Hepatocyte (in vitro differentiated cells): Measurements from ENCODE around the gene LPAR2. TPM values are rescaled to one million over a fixed set of nuclear protein-coding genes. Genes with fewer than 3 reads are reported as not detected.
A peak's percentile ranks its signal among the peaks of the same experiment; 100 is the strongest.

Experiments used
- DNase-seq: peaks from one replicate; pipeline ENCODE4 v3.0.0-alpha.2; 2016; ENCODE audit warnings: low spot score
- H2AFZ ChIP-seq: fragments of 200-600 bp; sonication (generic); 2 replicates; pipeline ENCODE4 v1.6.0; 2016; ENCODE audit warnings: antibody characterized with exemption, mild to moderate bottlenecking
- H3K27ac ChIP-seq: fragments of 200-600 bp; sonication (generic); 2 replicates; pipeline ENCODE4 v1.5.1; 2016; ENCODE audit warnings: mild to moderate bottlenecking
- H3K27me3 ChIP-seq: fragments of 200-600 bp; sonication (generic); 2 replicates; pipeline ENCODE4 v1.6.1; 2016
- H3K36me3 ChIP-seq: fragments of 200-600 bp; sonication (generic); replicated peaks from 2 replicates; pipeline ENCODE4 v1.5.1; 2016; ENCODE audit warnings: low read depth; ENCODE audit not compliant: insufficient read depth
- H3K4me1 ChIP-seq: fragments of 200-600 bp; sonication (generic); 2 replicates; pipeline ENCODE4 v1.5.1; 2016; ENCODE audit warnings: mild to moderate bottlenecking, moderate library complexity; ENCODE audit not compliant: insufficient read depth
- H3K4me2 ChIP-seq: fragments of 200-600 bp; sonication (generic); 2 replicates; pipeline ENCODE4 v1.6.0; 2016
- H3K4me3 ChIP-seq: fragments of 200-600 bp; sonication (generic); 2 replicates; pipeline ENCODE4 v1.5.1; 2016; ENCODE audit warnings: mild to moderate bottlenecking
- H3K79me2 ChIP-seq: fragments of 200-600 bp; sonication (generic); 2 replicates; pipeline ENCODE4 v1.6.0; 2017; ENCODE audit warnings: mild to moderate bottlenecking
- H3K9me2 ChIP-seq: fragments of 200-600 bp; sonication (generic); replicated peaks from 2 replicates; pipeline ENCODE4 v1.6.0; 2017; ENCODE audit warnings: mild to moderate bottlenecking; ENCODE audit not compliant: insufficient read depth
- H3K9me3 ChIP-seq: fragments of 200-600 bp; sonication (generic); 2 replicates; pipeline ENCODE4 v1.5.1; 2016; ENCODE audit warnings: low read depth, mild to moderate bottlenecking
- H4K20me1 ChIP-seq: fragments of 200-600 bp; sonication (generic); 2 replicates; pipeline ENCODE4 v1.6.0; 2016; ENCODE audit warnings: mild to moderate bottlenecking; ENCODE audit not compliant: insufficient read depth, poor library complexity, severe bottlenecking
- EZH2 ChIP-seq: fragments of 200-600 bp; sonication (generic); IDR thresholded peaks from 2 replicates; pipeline ENCODE4 v1.6.1; 2016; ENCODE audit warnings: antibody characterized with exemption, mild to moderate bottlenecking, borderline replicate concordance
- EZH2phosphoT487 ChIP-seq: fragments of 200-600 bp; sonication (generic); IDR thresholded peaks from one replicate; pipeline ENCODE4 v1.6.1; 2018; ENCODE audit warnings: antibody characterized with exemption, mild to moderate bottlenecking, low read depth, moderate library complexity; ENCODE audit not compliant: unreplicated experiment, severe bottlenecking
- WGBS: methylation state at CpG from one replicate; pipeline ENCODE4 v1.1.6; 2016; ENCODE audit warnings: low lambda C conversion rate; ENCODE audit errors: missing lambda C conversion rate; 5-methylcytosine and 5-hydroxymethylcytosine counted together
- polyA plus RNA-seq: library from polyadenylated mRNA; unstranded; fragments of >200 nt; fragmentation: Nextera tagmentation; extraction: Ambion mirVana; gene quantifications from 2 replicates; pipeline ENCODE4 v1.2.1, GENCODE V29; 2016
- total RNA-seq: library from RNA; depleted of rRNA; stranded (reverse); fragments of >200 nt; gene quantifications from 2 replicates; pipeline ENCODE4 v1.2.3, GENCODE V29; 2014
- TF ChIP-seq, protein P1 (sequence below): fragments of 200-600 bp; sonication (generic); IDR thresholded peaks from 2 replicates; pipeline ENCODE4 v1.5.1; 2016; ENCODE audit warnings: antibody characterized with exemption, mild to moderate bottlenecking; ENCODE audit not compliant: poor library complexity

The LPAR2 gene
- total and polyA plus RNA-seq, 2 experiments from 2014 or later: 20.1 to 33.1 TPM

DNA sequence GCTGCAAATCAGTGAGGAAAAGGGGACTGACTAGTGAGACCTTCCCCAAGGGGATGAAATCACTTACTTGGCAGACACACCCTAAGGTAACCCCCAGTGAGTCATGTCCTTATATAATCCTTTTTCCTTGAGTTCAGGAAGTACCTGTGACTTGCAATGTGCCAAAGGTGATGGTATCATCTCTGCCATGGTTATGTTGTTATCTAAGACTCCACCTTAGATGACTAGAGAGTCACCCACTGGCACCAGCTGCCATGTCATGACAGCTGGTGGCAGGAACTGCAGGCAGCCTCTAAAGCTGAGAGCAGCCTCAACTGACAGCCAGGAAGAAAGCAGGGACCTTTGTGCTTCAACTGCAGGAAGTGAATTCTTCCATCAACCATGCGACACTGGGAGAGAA is 22.0 kb downstream of the LPAR2 start:
- Histone ChIP-seq H3K79me2 (no peaks in the 10 kb centered on the region), H3K9me2 (no peaks in the 10 kb centered on the region), H2AFZ (no peak overlapping the region), H3K27me3 (no peaks in the 10 kb centered on the region), H3K4me1 (no peaks in the 10 kb centered on the region), H3K4me2 (no peak overlapping the region), H4K20me1 (no peaks in the 10 kb centered on the region), H3K36me3 (no peaks in the 10 kb centered on the region), H3K9me3 (no peaks in the 10 kb centered on the region), H3K4me3 (no peak overlapping the region), H3K27ac (peak overlapping the region; percentile 67)
- no peak for TF ChIP-seq EZH2phosphoT487
- TF ChIP-seq EZH2: no peak
- TF ChIP-seq, protein P1, sequence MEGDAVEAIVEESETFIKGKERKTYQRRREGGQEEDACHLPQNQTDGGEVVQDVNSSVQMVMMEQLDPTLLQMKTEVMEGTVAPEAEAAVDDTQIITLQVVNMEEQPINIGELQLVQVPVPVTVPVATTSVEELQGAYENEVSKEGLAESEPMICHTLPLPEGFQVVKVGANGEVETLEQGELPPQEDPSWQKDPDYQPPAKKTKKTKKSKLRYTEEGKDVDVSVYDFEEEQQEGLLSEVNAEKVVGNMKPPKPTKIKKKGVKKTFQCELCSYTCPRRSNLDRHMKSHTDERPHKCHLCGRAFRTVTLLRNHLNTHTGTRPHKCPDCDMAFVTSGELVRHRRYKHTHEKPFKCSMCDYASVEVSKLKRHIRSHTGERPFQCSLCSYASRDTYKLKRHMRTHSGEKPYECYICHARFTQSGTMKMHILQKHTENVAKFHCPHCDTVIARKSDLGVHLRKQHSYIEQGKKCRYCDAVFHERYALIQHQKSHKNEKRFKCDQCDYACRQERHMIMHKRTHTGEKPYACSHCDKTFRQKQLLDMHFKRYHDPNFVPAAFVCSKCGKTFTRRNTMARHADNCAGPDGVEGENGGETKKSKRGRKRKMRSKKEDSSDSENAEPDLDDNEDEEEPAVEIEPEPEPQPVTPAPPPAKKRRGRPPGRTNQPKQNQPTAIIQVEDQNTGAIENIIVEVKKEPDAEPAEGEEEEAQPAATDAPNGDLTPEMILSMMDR: no peak
- DNase-seq: peak; percentile 63
- WGBS: 85% methylated on average over 1 of the region's 1 CpG

DNA sequence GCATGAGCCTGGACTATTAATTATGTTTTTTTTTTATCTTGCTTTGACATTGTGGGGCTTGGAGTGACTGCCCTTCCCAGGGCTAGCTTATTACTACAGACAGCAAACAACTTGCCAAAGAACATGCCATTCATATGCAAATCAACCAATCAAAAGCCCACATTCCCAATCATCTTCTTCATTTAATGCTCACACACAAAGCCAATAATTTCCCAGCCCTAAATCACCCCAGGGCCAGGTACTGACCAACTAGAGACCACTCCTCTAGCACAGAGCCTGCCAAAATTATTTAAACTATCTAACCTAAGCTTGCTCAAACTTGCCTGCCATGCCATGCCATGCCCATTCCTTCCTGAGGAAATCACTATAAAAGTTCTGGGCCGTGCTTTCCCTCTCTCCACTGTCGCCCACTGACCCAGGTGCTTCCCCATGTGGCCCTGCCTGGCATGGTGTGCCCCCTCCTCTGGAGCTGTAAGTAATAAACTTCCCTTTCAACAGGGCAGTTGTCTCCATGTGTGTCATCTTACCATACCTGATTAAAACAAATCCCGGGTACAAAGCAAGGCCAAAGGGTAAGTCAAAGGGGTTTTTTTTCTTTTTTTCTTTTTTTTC is 25.2 kb downstream of the LPAR2 start:
- no peak overlapping the region for H3K4me3 ChIP-seq
- H3K4me2 ChIP-seq: no peak overlapping the region
- WGBS: 81% methylated on average over 3 of the region's 3 CpGs
- TF ChIP-seq, protein P1: no peak
- TF ChIP-seq EZH2phosphoT487 (no peak), EZH2 (no peak)
- no peak overlapping the region for H3K27ac ChIP-seq
- H4K20me1 ChIP-seq: no peaks in the 10 kb centered on the region
- H3K36me3 ChIP-seq: no peaks in the 10 kb centered on the region
- no peaks in the 10 kb centered on the region for H3K4me1 ChIP-seq
- no peak overlapping the region for H2AFZ ChIP-seq
- no peaks in the 10 kb centered on the region for H3K27me3 ChIP-seq
- H3K9me2 ChIP-seq: no peaks in the 10 kb centered on the region
- no peaks in the 10 kb centered on the region for H3K79me2 ChIP-seq
- H3K9me3 ChIP-seq: no peaks in the 10 kb centered on the region
- no peak for DNase-seq

DNA sequence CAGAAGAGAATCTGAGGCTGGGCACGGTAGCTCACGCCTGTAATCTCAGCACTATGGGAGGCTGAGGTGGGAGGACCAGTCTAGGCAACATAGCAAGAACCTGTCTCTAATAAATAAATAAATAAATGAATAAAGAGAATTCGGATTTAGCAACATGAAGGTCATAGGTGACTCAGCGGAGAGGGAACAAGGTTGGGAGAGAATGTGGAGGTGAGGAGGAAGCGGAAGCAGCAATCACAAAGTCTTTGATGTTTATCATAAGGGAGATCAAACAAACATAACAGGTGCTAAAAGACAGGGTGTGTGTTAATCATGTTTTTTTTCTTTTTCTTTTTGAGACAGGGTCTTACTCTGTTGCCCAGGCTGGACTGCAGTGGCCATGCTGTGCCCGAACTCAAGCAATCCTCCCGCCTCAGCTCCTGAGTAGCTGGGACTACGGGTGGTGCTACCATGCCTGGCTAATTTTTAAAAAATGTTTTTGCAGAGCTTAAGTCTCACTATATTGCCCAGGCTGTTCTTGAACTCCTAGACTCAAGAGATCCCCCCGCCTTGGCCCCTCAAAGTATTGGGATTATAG is 25.8 kb downstream of the LPAR2 start:
- no peak overlapping the region for H2AFZ ChIP-seq
- H3K79me2 ChIP-seq: no peaks in the 10 kb centered on the region
- no peak overlapping the region for H3K4me3 ChIP-seq
- no peaks in the 10 kb centered on the region for H4K20me1 ChIP-seq
- no peak for DNase-seq
- no peaks in the 10 kb centered on the region for H3K9me2 ChIP-seq
- H3K27me3 ChIP-seq: no peaks in the 10 kb centered on the region
- H3K27ac ChIP-seq: no peak overlapping the region
- no peaks in the 10 kb centered on the region for H3K9me3 ChIP-seq
- WGBS: 81% methylated on average over 9 of the region's 9 CpGs
- TF ChIP-seq EZH2 (no peak), EZH2phosphoT487 (no peak)
- TF ChIP-seq, protein P1: no peak
- no peaks in the 10 kb centered on the region for H3K4me1 ChIP-seq
- H3K36me3 ChIP-seq: no peaks in the 10 kb centered on the region
- H3K4me2 ChIP-seq: no peak overlapping the region
